OCI-LY1 (cell line): ENCODE data around the gene OR1N2.
"Not testable (repeated sequence)": the region's sequence is repeated elsewhere in the genome, so short reads cannot be mapped to it uniquely, and the experiment has no call there.

Experiments
- H2AFZ ChIP-seq: fragments of 200-600 bp; sonication (generic), shearing (Covaris generic); 2 replicates; pipeline ENCODE4 v1.6.0; 2014; ENCODE audit warnings: antibody characterized with exemption, mild to moderate bottlenecking, low read length
- H3F3A ChIP-seq: fragments of 200-600 bp; sonication (generic), shearing (Covaris generic); 2 replicates; pipeline ENCODE4 v1.6.0; 2014; ENCODE audit warnings: mild to moderate bottlenecking, antibody characterized with exemption, low read length, moderate library complexity; ENCODE audit not compliant: insufficient read depth
- H3K27ac ChIP-seq: fragments of 200-600 bp; sonication (generic); 2 replicates; pipeline ENCODE4 v1.5.1; 2014; ENCODE audit warnings: low read length, mixed run types, mild to moderate bottlenecking, low read depth; ENCODE audit not compliant: poor library complexity, severe bottlenecking
- H3K27me3 ChIP-seq: fragments of 200-600 bp; sonication (generic); 2 replicates; pipeline ENCODE4 v1.6.0; 2014; ENCODE audit warnings: antibody characterized with exemption, mild to moderate bottlenecking, low read length, moderate library complexity; ENCODE audit not compliant: insufficient read depth
- H3K36me3 ChIP-seq: fragments of 200-600 bp; sonication (generic); 2 replicates; pipeline ENCODE4 v1.6.1; 2014; ENCODE audit warnings: mild to moderate bottlenecking, antibody characterized with exemption, low read length, moderate library complexity, mixed read lengths; ENCODE audit not compliant: insufficient read depth
- H3K4me1 ChIP-seq: fragments of 200-600 bp; sonication (generic); 2 replicates; pipeline ENCODE4 v1.5.1; 2014; ENCODE audit warnings: mild to moderate bottlenecking, low read length, moderate library complexity; ENCODE audit not compliant: insufficient read depth, severe bottlenecking
- H3K4me2 ChIP-seq: fragments of 200-600 bp; sonication (generic), shearing (Covaris generic); 2 replicates; pipeline ENCODE4 v1.6.1; 2014; ENCODE audit warnings: low read length
- H3K4me3 ChIP-seq: fragments of 200-600 bp; sonication (generic); 2 replicates; pipeline ENCODE4 v1.5.1; 2014; ENCODE audit warnings: low read length, low read depth, mild to moderate bottlenecking, mixed read lengths; ENCODE audit not compliant: poor library complexity, severe bottlenecking
- H3K79me2 ChIP-seq: fragments of 200-600 bp; shearing (Covaris generic); 2 replicates; pipeline ENCODE4 v1.6.1; 2016; ENCODE audit warnings: mixed run types, low read length, mixed read lengths; ENCODE audit not compliant: insufficient read depth
- H3K9ac ChIP-seq: fragments of 200-600 bp; sonication (generic), shearing (Covaris generic); 2 replicates; pipeline ENCODE4 v1.6.1; 2014; ENCODE audit warnings: mild to moderate bottlenecking, low read length, mixed read lengths
- H3K9me2 ChIP-seq: fragments of 200-600 bp; sonication (generic), shearing (Covaris generic); 2 replicates; pipeline ENCODE4 v1.6.1; 2014; ENCODE audit warnings: low read depth, mild to moderate bottlenecking, low read length, mixed read lengths
- H3K9me3 ChIP-seq: fragments of 200-600 bp; shearing (Covaris generic); 2 replicates; pipeline ENCODE4 v1.6.1; 2014; ENCODE audit warnings: low read length, mixed read lengths
- H4K20me1 ChIP-seq: fragments of 200-600 bp; sonication (generic), shearing (Covaris generic); 2 replicates; pipeline ENCODE4 v1.6.0; 2016; ENCODE audit warnings: mild to moderate bottlenecking, low read length; ENCODE audit not compliant: insufficient read depth
- EZH2 ChIP-seq: fragments of 200-600 bp; sonication (generic), shearing (Covaris generic); IDR thresholded peaks from 2 replicates; pipeline ENCODE4 v1.8.0; 2017; ENCODE audit warnings: borderline replicate concordance, mixed run types, mild to moderate bottlenecking, antibody characterized with exemption, low read length, moderate library complexity, mixed read lengths
- TF ChIP-seq, protein P1 (sequence below): fragments of 200-600 bp; sonication (generic), shearing (Covaris generic); IDR thresholded peaks from 2 replicates; pipeline ENCODE4 v1.5.1; 2017; ENCODE audit warnings: mild to moderate bottlenecking, antibody characterized with exemption, low read length, moderate library complexity, mixed read lengths

Gene OR1N2

DNA sequence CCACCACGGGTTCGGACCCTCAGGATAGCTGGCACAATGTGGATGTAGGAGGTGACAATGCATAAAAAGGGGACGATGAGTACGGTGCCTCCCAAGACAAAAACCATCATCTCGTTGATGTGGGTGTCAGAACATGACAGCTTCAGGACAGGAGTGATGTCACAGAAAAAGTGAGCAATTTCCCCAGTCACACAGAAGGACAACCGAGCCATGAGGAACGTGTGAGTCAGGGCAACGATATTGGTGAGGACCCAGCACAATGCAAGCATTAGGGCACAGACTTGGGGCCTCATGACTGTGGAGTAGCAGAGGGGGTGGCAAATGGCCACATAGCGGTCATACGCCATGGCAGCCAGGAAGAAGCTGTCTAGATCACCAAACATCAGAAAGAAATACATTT lies 26.3 kb upstream of the OR1N2 start:
- Histone ChIP-seq H3K4me1 (no peaks in the 10 kb centered on the region), H3K27me3 (no peaks in the 10 kb centered on the region), H3K4me3 (no peak overlapping the region), H3K4me2 (no peak overlapping the region), H3K27ac (no peak overlapping the region), H3K9ac (no peak overlapping the region), H3K9me3 (no peaks in the 10 kb centered on the region), H2AFZ (no peak overlapping the region), H4K20me1 (no peaks in the 10 kb centered on the region), H3K36me3 (no peaks in the 10 kb centered on the region), H3F3A (no peaks in the 10 kb centered on the region), H3K9me2 (no peaks in the 10 kb centered on the region), H3K79me2 (no peaks in the 10 kb centered on the region)
- TF ChIP-seq, protein P1, sequence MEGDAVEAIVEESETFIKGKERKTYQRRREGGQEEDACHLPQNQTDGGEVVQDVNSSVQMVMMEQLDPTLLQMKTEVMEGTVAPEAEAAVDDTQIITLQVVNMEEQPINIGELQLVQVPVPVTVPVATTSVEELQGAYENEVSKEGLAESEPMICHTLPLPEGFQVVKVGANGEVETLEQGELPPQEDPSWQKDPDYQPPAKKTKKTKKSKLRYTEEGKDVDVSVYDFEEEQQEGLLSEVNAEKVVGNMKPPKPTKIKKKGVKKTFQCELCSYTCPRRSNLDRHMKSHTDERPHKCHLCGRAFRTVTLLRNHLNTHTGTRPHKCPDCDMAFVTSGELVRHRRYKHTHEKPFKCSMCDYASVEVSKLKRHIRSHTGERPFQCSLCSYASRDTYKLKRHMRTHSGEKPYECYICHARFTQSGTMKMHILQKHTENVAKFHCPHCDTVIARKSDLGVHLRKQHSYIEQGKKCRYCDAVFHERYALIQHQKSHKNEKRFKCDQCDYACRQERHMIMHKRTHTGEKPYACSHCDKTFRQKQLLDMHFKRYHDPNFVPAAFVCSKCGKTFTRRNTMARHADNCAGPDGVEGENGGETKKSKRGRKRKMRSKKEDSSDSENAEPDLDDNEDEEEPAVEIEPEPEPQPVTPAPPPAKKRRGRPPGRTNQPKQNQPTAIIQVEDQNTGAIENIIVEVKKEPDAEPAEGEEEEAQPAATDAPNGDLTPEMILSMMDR = no peak
- no peak for TF ChIP-seq EZH2

DNA sequence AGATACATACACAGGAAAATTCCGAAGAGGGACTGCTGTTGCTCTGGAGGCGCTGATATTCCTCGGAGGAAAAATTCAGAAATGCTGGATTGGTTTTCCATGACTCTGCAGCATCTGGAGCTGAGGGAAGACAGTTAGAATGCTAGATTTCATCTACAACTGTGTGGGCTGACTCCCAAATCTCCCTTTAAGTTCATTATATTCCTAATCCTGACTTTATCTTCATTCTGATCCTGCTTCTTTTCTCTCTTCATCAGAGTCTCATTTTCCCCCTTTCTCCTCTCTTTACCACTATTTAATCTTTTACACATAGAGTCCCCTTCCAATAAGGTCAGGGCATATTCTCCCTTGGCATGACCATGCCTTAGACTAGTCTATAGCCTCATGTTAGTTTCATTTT lies 25.7 kb upstream of the OR1N2 start, which contains the start of gene OR1N1:
Gene OR1N1, minus strand, starts transcription at position 101 of the 400 bp plus-strand sequence. Its CDS starts 0 bp downstream, at position 101.
- Histone ChIP-seq H3K4me3 (no peak within 1 kb of the TSS), H4K20me1 (no peaks in the 10 kb centered on the region), H3K9me2 (no peaks in the 10 kb centered on the region), H3K4me2 (no peak within 1 kb of the TSS), H3K27ac (no peak within 1 kb of the TSS), H3F3A (no peaks in the 10 kb centered on the region), H3K9ac (no peak within 1 kb of the TSS), H3K4me1 (no peaks in the 10 kb centered on the region), H3K79me2 (no peaks in the 10 kb centered on the region), H3K36me3 (no peaks in the 10 kb centered on the region), H3K9me3 (no peaks in the 10 kb centered on the region), H3K27me3 (no peaks in the 10 kb centered on the region), H2AFZ (no peak within 1 kb of the TSS)
- TF ChIP-seq EZH2 = no peak
- TF ChIP-seq, protein P1 = no peak

DNA sequence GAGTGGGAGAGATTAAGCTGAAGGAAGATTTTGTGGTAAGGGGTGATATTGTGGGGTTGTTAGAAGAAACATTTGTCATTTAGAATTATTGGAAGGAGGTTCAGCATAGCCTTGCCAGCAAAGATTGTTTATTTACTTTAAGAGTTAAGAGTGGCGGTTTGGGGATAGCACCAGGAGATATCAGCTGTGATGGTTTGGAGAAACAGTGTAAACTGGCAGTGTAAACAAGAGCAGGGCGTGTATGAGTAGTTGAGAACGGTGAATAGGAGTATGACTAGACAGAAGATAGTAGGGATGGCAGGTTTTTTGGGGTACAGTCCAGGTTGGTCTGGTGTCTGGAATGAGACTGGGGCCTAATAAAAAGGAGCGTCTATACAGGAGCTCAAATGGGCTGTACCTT lies 21.8 kb upstream of the OR1N2 start:
- H3K36me3 ChIP-seq, H3K4me1 ChIP-seq, H3K27ac ChIP-seq, H3K9me2 ChIP-seq, H3K79me2 ChIP-seq, H4K20me1 ChIP-seq, H3K4me2 ChIP-seq, H3K9ac ChIP-seq, H3F3A ChIP-seq, H3K27me3 ChIP-seq, H3K9me3 ChIP-seq, H2AFZ ChIP-seq, H3K4me3 ChIP-seq: not testable (repeated sequence)

DNA sequence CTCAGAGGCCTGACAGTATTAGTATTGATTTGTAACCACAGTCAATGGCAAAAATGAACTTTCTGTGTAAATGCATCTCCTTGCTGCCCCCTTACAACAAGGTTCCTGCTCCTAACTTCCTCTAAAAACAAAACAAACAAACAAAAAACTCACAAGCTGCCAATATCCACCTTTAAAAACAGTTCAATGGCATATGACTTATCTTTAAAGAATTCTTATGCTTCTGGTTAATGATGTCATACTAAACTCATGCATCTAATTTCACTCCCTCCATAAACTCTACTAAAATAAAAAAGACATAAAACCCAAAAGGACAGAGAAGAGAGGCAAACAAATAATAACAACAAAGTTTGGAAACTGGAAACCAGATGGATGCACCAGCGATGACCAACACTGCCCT lies 16.8 kb upstream of the OR1N2 start:
- no peak overlapping the region for H3K4me2 ChIP-seq
- H3K27ac ChIP-seq = no peak overlapping the region
- no peaks in the 10 kb centered on the region for H3F3A ChIP-seq
- H3K79me2 ChIP-seq = no peaks in the 10 kb centered on the region
- no peak overlapping the region for H3K4me3 ChIP-seq
- H3K9me3 ChIP-seq = no peaks in the 10 kb centered on the region
- H3K9ac ChIP-seq = no peak overlapping the region
- no peaks in the 10 kb centered on the region for H3K36me3 ChIP-seq
- TF ChIP-seq EZH2 = no peak
- TF ChIP-seq, protein P1 = no peak
- no peak overlapping the region for H2AFZ ChIP-seq
- no peaks in the 10 kb centered on the region for H3K9me2 ChIP-seq
- no peaks in the 10 kb centered on the region for H3K4me1 ChIP-seq
- H4K20me1 ChIP-seq = no peaks in the 10 kb centered on the region
- no peaks in the 10 kb centered on the region for H3K27me3 ChIP-seq

DNA sequence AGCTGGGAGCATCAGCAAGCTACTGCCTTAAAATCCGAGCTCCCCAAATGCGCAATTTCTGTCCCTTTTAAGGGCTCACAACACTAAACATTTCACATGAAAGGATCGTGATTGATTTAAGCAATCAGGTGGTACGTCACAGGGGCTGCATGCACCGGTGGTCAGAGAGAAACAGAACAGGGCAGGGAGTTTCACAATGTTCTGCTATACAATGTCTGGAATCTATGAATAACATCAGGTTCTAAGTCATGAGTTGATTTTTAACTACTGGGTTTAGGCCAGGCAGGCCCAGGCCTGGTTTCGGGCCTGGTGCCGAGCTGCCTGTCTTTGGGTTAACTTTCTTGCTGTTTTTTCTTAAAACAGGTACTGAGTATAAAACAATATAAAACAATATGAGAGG lies 15.8 kb upstream of the OR1N2 start:
- H3K4me2 ChIP-seq, H3K79me2 ChIP-seq, H3K9me3 ChIP-seq, H3K27ac ChIP-seq, H3K4me1 ChIP-seq, H3K9ac ChIP-seq, H3K27me3 ChIP-seq, H3K36me3 ChIP-seq, H3F3A ChIP-seq, H2AFZ ChIP-seq, H4K20me1 ChIP-seq, H3K4me3 ChIP-seq, H3K9me2 ChIP-seq: not testable (repeated sequence)
